H1 (cell line): ENCODE measurements around the gene CASS4. TPM values are rescaled to one million over a fixed set of nuclear protein-coding genes. Genes with fewer than 3 reads are reported as not detected.

Experiments
- CTCF ChIA-PET: fragments of 300-600 bp; sonication (Branson Sonifier 250); formaldehyde crosslinking; loops from one replicate; lab custom pipeline; 2021; ENCODE audit not compliant: partially characterized antibody; lab: Charles Lee
- POLR2A ChIA-PET: fragments of 300-600 bp; sonication (Branson Sonifier 250); formaldehyde crosslinking; loops from one replicate; lab custom pipeline; 2021; ENCODE audit warnings: inconsistent platforms; ENCODE audit not compliant: partially characterized antibody; lab: Charles Lee
- DNase-seq, 2 experiments: peaks; one replicate each; pipeline versions ENCODE4 v3.0.0 to v3.0.0-alpha.2; 2010 to 2022; ENCODE audit warnings: low spot score in 2 of 2, low read depth in 1 of 2, mixed read lengths in 1 of 2
- FAIRE-seq: peaks from 2 replicates; lab custom pipeline; 2011; peaks lifted over from hg19 to GRCh38; lab: Jason Lieb, UNC
- H2AFZ ChIP-seq: 2 replicates; pipeline ENCODE4 v1.8.1; 2012; ENCODE audit warnings: low read length, inconsistent platforms
- H2AK5ac ChIP-seq: 2 replicates; pipeline ENCODE4 v1.6.1; 2013; ENCODE audit warnings: low read depth, low read length
- H2BK120ac ChIP-seq: replicated peaks from 2 replicates; pipeline ENCODE3; 2013; ENCODE audit warnings: low read depth, low read length, inconsistent platforms
- H2BK12ac ChIP-seq: 2 replicates; pipeline ENCODE4 v1.6.1; 2013; ENCODE audit warnings: low read depth, low read length
- H2BK15ac ChIP-seq: 2 replicates; pipeline ENCODE4 v1.6.1; 2013; ENCODE audit warnings: low read length
- H2BK20ac ChIP-seq: 2 replicates; pipeline ENCODE4 v1.6.1; 2013; ENCODE audit warnings: low read length
- H2BK5ac ChIP-seq: 2 replicates; pipeline ENCODE4 v1.6.1; 2013; ENCODE audit warnings: low read depth, low read length
- H3K14ac ChIP-seq: 2 replicates; pipeline ENCODE4 v1.6.1; 2013; ENCODE audit warnings: inconsistent platforms; ENCODE audit not compliant: insufficient read length
- H3K18ac ChIP-seq: 2 replicates; pipeline ENCODE4 v1.6.1; 2013; ENCODE audit warnings: low read length; ENCODE audit errors: extremely low read depth
- H3K23ac ChIP-seq: 2 replicates; pipeline ENCODE4 v1.6.1; 2013; ENCODE audit warnings: inconsistent platforms; ENCODE audit not compliant: insufficient read length
- H3K23me2 ChIP-seq: 2 replicates; pipeline ENCODE4 v1.6.1; 2013; ENCODE audit warnings: low read depth, low read length
- H3K27ac ChIP-seq: 2 replicates; pipeline ENCODE4 v1.6.1; 2011; ENCODE audit warnings: low read depth, low read length, inconsistent platforms
- H3K27me3 ChIP-seq, 4 experiments: replicated peaks in 1 of 4; 1 replicate in 1 of 4; 2 replicates in 3 of 4; pipeline versions ENCODE4 v1.6.1 to v1.8.1; 2011 to 2013; ENCODE audit warnings: low read length in 3 of 4, mild to moderate bottlenecking in 3 of 4, inconsistent platforms in 2 of 4, mixed read lengths in 2 of 4, moderate library complexity in 1 of 4; ENCODE audit not compliant: control insufficient read depth in 3 of 4, insufficient read depth in 3 of 4; ENCODE audit errors: extremely low read depth in 1 of 4
- H3K36me3 ChIP-seq, 4 experiments: 2 replicates each; pipeline versions ENCODE4 v1.6.1 to v1.8.1; 2011 to 2013; ENCODE audit warnings: mild to moderate bottlenecking in 4 of 4, low read length in 3 of 4, moderate library complexity in 2 of 4, control low read depth in 1 of 4, inconsistent platforms in 1 of 4; ENCODE audit not compliant: insufficient read depth in 4 of 4, control insufficient read depth in 2 of 4
- H3K4ac ChIP-seq: replicated peaks from 2 replicates; pipeline ENCODE3; 2013; ENCODE audit warnings: low read length, low read depth, mixed read lengths, inconsistent platforms; ENCODE audit not compliant: insufficient read length
- H3K4me1 ChIP-seq, 4 experiments: replicated peaks in 1 of 4; 1 replicate in 1 of 4; 2 replicates in 3 of 4; pipeline versions ENCODE4 v1.6.1 to v1.8.1; 2011 to 2013; ENCODE audit warnings: low read length in 3 of 4, inconsistent platforms in 2 of 4, mixed read lengths in 1 of 4; ENCODE audit not compliant: insufficient read depth in 4 of 4, control insufficient read depth in 3 of 4
- H3K4me2 ChIP-seq, 2 experiments: 2 replicates each; pipeline versions ENCODE4 v1.6.1 to v1.8.1; 2011 to 2013; ENCODE audit warnings: low read depth in 2 of 2, low read length in 2 of 2, control low read depth in 1 of 2, inconsistent platforms in 1 of 2, mild to moderate bottlenecking in 1 of 2; ENCODE audit not compliant: insufficient read depth in 1 of 2
- H3K4me3 ChIP-seq, 4 experiments: fragments of 200-600, 300-600 bp in 1 of 4; sonication (generic), shearing (Covaris generic), sonication (Bioruptor Twin) in 1 of 4; 2 replicates each; pipeline versions ENCODE4 v1.5.1 to v1.8.1; 2011 to 2016; ENCODE audit warnings: low read length in 4 of 4, low read depth in 3 of 4, control low read depth in 2 of 4, inconsistent platforms in 2 of 4, mild to moderate bottlenecking in 2 of 4, mixed read lengths in 1 of 4, moderate library complexity in 1 of 4; ENCODE audit not compliant: insufficient read depth in 2 of 4; ENCODE audit errors: extremely low read depth in 1 of 4
- H3K56ac ChIP-seq: replicated peaks from 2 replicates; pipeline ENCODE3; 2013; ENCODE audit warnings: low read depth, mild to moderate bottlenecking, mixed read lengths, low read length, inconsistent platforms; ENCODE audit not compliant: insufficient read length
- H3K79me1 ChIP-seq: 2 replicates; pipeline ENCODE4 v1.6.1; 2013; ENCODE audit warnings: low read depth, low read length, control low read depth
- H3K79me2 ChIP-seq, 2 experiments: 2 replicates each; pipeline versions ENCODE4 v1.6.1 to v1.8.1; 2012 to 2013; ENCODE audit warnings: low read length in 2 of 2, mild to moderate bottlenecking in 2 of 2, inconsistent platforms in 1 of 2; ENCODE audit not compliant: insufficient read depth in 2 of 2, control insufficient read depth in 1 of 2
- H3K9ac ChIP-seq, 4 experiments: replicated peaks in 1 of 4; 1 replicate in 1 of 4; 2 replicates in 3 of 4; pipeline versions ENCODE4 v1.6.1 to v1.8.1; 2011 to 2013; ENCODE audit warnings: low read depth in 3 of 4, low read length in 3 of 4, control low read depth in 2 of 4, mild to moderate bottlenecking in 2 of 4, moderate library complexity in 2 of 4, inconsistent platforms in 1 of 4; ENCODE audit errors: extremely low read depth in 1 of 4
- H3K9me3 ChIP-seq, 2 experiments: 2 replicates each; pipeline versions ENCODE4 v1.6.1 to v1.8.1; 2012 to 2013; ENCODE audit warnings: mild to moderate bottlenecking in 2 of 2, moderate library complexity in 2 of 2, control low read depth in 1 of 2, inconsistent platforms in 1 of 2, low read depth in 1 of 2, low read length in 1 of 2, mixed read lengths in 1 of 2; ENCODE audit not compliant: insufficient read depth in 2 of 2
- H4K20me1 ChIP-seq, 2 experiments: replicated peaks in 1 of 2; 2 replicates each; pipeline versions ENCODE3 to v1.8.1; 2011 to 2013; ENCODE audit warnings: inconsistent platforms in 2 of 2, low read length in 2 of 2, mild to moderate bottlenecking in 1 of 2; ENCODE audit not compliant: insufficient read depth in 2 of 2, control insufficient read depth in 1 of 2
- H4K5ac ChIP-seq: 2 replicates; pipeline ENCODE4 v1.6.1; 2013; ENCODE audit warnings: low read length, low read depth, mixed read lengths, inconsistent platforms; ENCODE audit not compliant: insufficient read length
- H4K8ac ChIP-seq: 2 replicates; pipeline ENCODE4 v1.8.0; 2013; ENCODE audit warnings: mild to moderate bottlenecking, moderate library complexity, low read length, inconsistent platforms; ENCODE audit not compliant: insufficient read depth; ENCODE audit errors: extremely low read depth
- H4K91ac ChIP-seq: replicated peaks from 2 replicates; pipeline ENCODE3; 2013; ENCODE audit warnings: low read length, mixed read lengths, inconsistent platforms; ENCODE audit not compliant: insufficient read length
- RXRA ChIP-seq: IDR thresholded peaks from 2 replicates; pipeline ENCODE4 v1.6.1; 2011; ENCODE audit warnings: low read depth, mild to moderate bottlenecking, low read length, moderate library complexity; ENCODE audit not compliant: insufficient read depth
- SP4 ChIP-seq: IDR thresholded peaks from 2 replicates; pipeline ENCODE4 v1.6.1; 2012; ENCODE audit warnings: low read length, inconsistent platforms
- TAF1 ChIP-seq: IDR thresholded peaks from 2 replicates; pipeline ENCODE4 v1.6.1; 2011; ENCODE audit warnings: mild to moderate bottlenecking, low read depth, low read length
- WGBS, 2 experiments: shearing (Covaris generic) in 1 of 2; methylation state at CpG; one replicate each; pipeline versions ENCODE4 v1.1.6 to v1.1.7; 2013 to 2015; ENCODE audit warnings: low lambda C conversion rate in 2 of 2, mixed read lengths in 2 of 2, inconsistent platforms in 1 of 2, low coverage in 1 of 2, missing lambda C conversion rate in 1 of 2; ENCODE audit not compliant: insufficient replicate concordance in 2 of 2, insufficient coverage in 1 of 2, insufficient read length in 1 of 2; ENCODE audit errors: extremely low coverage in 1 of 2, missing lambda C conversion rate in 1 of 2; 5-methylcytosine and 5-hydroxymethylcytosine counted together
- polyA plus RNA-seq, 7 experiments: library from polyadenylated mRNA; depleted of rRNA in 3 of 7; stranded (reverse) in 5 of 7; unstranded in 2 of 7; fragments of >200 nt in 5 of 7; fragments of 200-250 nt in 2 of 7; gene quantifications; 1 replicate in 5 of 7; 2 replicates in 1 of 7; 4 replicates in 1 of 7; pipeline versions ENCODE4 v1.2.1 to v1.2.3, GENCODE V29; 2011 to 2013; ENCODE audit warnings: missing spikeins in 2 of 7, mixed read lengths in 2 of 7
- total RNA-seq: library from RNA; stranded (reverse); fragmentation: NEBNext Ultra II Directional; extraction: Animal tissue kit (Norgen Biotek cat#: 25700); gene quantifications from 2 replicates; pipeline ENCODE4 v1.2.1, GENCODE V29; 2021

Gene CASS4
- total and polyA plus RNA-seq, 2 of the 8 experiments (the other 6 are each of a cell fraction or from before 2014, with no cell fraction given) = not detected

DNA sequence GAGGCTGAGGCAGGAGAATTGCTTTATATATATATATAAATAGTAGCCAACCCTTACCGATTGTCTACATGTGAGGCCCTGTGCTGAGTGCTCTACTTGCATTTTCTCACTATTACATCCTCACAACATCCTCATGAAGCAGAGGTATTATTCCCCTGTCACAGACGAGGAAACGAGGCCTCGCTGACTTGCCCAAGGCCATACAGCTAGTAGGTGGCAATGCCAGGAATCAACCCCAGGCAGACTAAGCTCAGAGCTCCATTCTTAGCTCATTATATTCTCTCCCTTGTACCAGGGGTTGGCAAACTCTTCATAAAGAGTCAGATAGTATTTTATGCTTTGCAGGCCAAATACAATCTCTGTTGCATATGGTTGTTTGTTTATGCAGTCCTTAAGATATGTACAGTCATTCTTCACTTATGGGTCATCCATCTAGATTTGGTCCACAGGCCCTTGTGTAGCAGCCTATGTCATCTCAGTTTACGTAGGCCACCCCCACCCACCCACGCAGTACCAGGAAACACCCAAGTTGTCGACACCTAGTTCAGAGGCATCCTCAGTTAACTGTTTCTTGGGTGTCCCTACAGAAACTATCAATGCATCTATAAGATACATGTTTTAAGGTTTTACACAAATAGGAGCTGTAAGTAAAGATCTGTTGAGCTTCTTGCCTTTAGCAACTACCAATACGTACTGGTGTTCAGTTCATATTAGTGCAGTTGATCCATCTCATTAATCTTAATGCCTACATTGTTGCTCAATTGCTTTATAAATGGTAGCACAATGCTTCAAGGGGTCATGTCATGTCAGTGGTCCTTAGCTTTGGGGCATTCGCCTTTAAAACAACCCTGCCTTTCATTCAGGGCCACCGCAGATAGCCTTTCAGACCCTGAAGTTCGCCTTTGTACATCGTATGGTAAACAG, 3.0 kb downstream of the CASS4 start:
- no peak overlapping the region for H3K18ac ChIP-seq
- H3K79me1 ChIP-seq = no peaks in the 10 kb centered on the region
- H3K27me3 ChIP-seq = no peaks in the 10 kb centered on the region
- no peak overlapping the region for H4K91ac ChIP-seq
- H2BK12ac ChIP-seq = no peak overlapping the region
- H2BK15ac ChIP-seq = no peak overlapping the region
- H3K36me3 ChIP-seq = no peaks in the 10 kb centered on the region; a peak in 1 of 8 replicates
- TF ChIP-seq RXRA = no peak
- TF ChIP-seq TAF1 = no peak
- no peak for TF ChIP-seq SP4
- H3K4me3 ChIP-seq = no peak overlapping the region
- POLR2A ChIA-PET = no interaction called here
- no peak overlapping the region for H3K4me2 ChIP-seq
- peaks cover 0 to 4% of the 10 kb centered on the region in 2 experiments for H4K20me1 ChIP-seq
- H2BK20ac ChIP-seq = no peak overlapping the region
- no peak overlapping the region for H4K5ac ChIP-seq
- no peak for DNase-seq
- no peak overlapping the region for H2BK120ac ChIP-seq
- H4K8ac ChIP-seq = no peak overlapping the region
- H3K9me3 ChIP-seq = no peaks in the 10 kb centered on the region
- H3K4me1 ChIP-seq = no peaks in the 10 kb centered on the region
- 95% methylated on average over 12 of the region's 12 CpGs; no CpG with 5 or more reads in 1 of the 2 experiments for WGBS, 2 experiments
- no peak overlapping the region for H3K23ac ChIP-seq
- no peak for FAIRE-seq
- H3K9ac ChIP-seq = no peak overlapping the region
- H3K4ac ChIP-seq = no peak overlapping the region
- H2AK5ac ChIP-seq = no peak overlapping the region
- H3K27ac ChIP-seq = no peak overlapping the region
- no peak overlapping the region for H3K14ac ChIP-seq
- H3K23me2 ChIP-seq = no peaks in the 10 kb centered on the region
- H3K79me2 ChIP-seq = no peaks in the 10 kb centered on the region
- H2AFZ ChIP-seq = no peak overlapping the region
- CTCF ChIA-PET = interaction anchor here (0.9 to 1.9 kb wide), 3 partner anchors 17 to 89 kb away, joined by 3 to 5 read pairs (median 3); no protein-coding TSS in a partner anchor
- H2BK5ac ChIP-seq = no peak overlapping the region
- H3K56ac ChIP-seq = no peak overlapping the region
